Measurements from ENCODE around the gene ATP5F1C.
"Not testable (repeated sequence)": the region's sequence is repeated elsewhere in the genome, so short reads cannot be mapped to it uniquely, and the experiment has no call there.

The ATP5F1C gene

DNA sequence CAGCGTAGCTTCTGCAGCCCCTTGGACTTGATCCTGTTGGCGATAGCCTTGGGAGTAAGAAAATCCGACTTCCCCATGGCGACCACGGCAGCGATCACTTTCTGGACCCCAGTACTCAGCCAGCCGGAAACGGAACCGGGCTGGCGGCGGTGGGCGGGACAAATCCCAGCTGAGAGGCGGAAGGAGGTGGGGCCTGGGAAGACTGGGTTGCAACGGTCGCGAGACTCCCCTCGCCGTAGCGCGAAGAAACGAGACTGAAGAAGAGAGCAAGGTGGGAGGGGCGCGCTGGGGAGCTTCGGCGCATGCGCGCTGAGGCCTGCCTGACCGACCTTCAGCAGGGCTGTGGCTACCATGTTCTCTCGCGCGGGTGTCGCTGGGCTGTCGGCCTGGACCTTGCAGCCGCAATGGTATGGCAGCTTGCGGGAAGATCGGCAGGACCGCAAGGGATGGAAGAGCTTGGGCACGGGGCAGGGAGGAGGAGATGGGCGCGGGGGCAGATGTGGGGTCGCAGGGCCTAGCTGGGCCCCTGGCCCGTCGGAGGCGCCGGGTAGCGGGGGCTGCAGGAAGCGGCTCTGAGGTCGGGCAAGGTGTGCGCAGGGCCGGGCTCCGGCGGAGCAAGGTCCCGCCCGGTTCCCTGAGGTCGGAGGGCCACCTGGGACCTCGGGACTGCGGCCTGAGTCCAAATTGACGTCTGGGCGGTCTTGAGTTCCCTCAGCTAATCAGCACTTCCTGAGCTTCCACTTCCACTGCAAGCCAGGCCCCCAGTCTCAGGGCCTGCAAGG lies at the start of gene ATP5F1C, which contains the start of gene KIN:
TSS of gene ATP5F1C (plus strand) at position 321 of the 782 bp plus-strand sequence. CDS start at position 352, 31 bp downstream.
TSS of gene KIN (minus strand) at position 137 of the 782 bp plus-strand sequence. CDS start at position 77, 60 bp downstream.
- DNase-seq, result peak; percentile 98

DNA sequence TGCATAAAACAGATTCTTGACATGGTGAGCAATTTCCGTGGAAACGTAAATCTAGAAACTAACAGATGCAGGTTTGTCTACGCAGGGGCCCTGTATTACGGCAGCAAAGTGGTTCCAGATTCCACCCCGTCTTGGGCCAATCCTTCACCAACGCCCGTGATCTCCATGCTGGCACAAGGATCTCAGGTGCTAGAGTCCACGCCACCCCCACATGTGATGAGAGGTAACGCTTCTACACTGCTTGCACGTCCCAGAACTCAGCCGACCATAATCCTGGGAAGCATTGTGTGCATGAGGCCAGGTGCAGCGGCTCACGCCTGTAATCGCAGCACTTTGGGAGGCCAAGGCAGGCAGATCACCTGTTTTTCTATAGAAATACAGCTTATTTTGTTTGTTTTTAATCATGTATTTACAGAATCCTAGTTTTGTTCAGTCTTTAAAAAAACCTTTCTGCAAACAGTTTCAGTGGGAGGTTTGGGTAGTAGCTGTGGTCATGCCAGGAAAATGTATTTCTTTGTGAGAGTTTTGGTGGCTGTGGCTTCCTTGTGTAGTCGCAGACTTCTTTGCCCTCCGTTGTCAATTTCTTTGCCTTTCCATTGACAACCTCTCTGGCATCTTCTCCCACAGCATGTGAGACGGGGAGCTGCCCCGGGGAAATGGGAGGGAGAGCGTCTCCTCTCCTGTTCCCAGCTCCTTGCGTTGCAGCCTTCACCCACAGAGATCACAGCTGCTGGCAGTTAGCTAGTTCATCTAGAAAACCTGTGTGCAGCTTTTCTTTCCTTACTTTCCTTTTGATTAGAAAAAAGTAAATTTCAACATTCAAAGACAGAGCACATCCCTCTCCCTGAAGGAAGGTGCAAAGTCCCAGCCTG lies 49.2 kb upstream of the ATP5F1C start:
- DNase-seq, result no peak

DNA sequence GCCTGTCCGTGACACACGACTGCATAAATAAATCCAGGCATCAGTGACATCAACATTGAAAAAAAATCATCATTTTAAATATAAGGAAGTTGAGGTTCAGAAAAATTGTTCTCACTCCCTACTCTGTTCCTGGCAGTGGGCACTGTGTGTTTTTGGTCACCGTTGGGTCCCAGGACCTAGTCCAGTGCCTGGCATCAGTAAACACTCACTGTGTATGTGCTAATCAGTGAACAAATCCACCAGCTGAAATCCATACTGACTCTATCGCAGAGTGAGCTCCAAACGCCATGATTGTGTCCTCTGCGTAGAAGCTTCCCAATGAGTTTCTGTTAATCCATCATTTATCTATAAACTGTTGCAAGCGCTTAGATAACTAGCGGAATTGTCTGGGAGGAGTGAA lies 43.7 kb upstream of the ATP5F1C start:
- DNase-seq, result no peak

DNA sequence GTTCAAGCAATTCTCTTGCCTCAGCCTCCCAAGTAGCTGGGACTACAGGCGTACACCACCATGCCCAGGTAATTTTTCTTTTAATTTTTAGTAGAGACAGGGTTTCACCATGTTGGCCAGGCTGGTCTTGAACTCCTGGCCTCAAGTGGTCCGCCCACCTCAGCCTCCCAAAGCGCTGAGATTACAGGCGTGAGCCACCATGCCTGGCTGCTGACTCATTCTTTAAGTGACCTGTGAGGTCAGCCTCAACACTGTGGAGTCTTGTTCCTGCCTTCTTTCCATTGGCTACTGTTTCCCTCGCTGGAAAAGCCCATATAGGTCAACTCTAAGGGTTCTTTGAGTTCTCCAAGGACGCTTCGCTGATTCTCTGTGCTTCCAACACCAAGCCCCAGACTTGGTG lies 39.3 kb upstream of the ATP5F1C start:
- DNase-seq, result not testable (repeated sequence)

DNA sequence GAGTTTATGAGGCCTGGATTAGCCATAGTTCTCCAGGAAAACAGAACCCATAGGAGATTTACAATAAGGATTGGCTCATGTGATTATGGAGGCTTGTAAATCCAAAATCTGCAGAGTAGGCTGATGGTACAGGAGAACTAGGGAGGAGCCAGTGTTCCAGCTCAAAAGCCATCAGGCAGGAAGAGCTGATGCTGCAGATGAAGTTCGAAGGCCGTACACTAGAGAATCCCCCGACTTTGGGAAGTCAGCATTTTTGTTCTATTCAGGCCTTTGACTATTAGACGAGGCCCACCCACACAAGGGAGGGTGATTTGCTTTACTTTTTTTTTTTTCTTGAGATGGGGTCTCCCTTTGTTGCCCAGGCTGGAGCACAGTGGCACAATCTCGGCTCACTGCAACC lies 37.8 kb upstream of the ATP5F1C start:
- no peak for DNase-seq

DNA sequence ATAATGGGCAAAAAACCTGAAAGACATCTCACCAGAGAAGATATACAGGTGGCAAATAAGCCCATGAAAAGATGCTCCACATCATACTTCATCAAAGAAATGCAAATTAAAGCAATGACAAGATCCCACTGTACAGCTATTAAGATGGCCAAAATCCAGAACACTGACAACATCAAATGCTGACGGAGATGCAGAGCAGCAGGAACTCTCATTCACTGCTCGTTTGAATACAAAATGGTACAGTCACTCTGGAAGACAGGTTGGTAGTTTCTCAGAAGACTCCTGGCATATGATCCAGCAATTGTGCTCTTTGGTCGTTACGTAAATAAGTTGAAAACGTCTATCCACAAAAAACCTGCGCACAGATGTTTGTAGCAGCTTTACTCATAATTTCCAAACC lies 35.7 kb upstream of the ATP5F1C start:
- no peak for DNase-seq

DNA sequence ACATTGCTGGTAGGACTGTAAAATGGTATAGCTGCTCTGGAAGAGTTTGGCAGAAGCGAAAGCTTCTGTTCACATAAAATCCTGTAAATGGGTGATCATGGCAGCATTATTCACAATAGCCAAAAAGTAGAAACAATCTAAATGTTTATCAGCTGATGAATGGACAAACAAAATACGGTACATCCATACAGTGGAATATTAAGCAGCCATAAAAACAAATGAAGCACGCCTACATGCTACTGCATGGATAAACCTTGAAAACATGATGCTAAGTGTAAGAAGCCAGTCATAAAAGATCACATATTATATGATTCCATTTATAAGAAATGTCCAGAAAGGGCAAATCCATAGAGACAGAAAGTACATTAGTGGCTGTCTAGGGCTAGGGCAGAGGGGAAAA lies 32.9 kb upstream of the ATP5F1C start:
- no peak for DNase-seq

DNA sequence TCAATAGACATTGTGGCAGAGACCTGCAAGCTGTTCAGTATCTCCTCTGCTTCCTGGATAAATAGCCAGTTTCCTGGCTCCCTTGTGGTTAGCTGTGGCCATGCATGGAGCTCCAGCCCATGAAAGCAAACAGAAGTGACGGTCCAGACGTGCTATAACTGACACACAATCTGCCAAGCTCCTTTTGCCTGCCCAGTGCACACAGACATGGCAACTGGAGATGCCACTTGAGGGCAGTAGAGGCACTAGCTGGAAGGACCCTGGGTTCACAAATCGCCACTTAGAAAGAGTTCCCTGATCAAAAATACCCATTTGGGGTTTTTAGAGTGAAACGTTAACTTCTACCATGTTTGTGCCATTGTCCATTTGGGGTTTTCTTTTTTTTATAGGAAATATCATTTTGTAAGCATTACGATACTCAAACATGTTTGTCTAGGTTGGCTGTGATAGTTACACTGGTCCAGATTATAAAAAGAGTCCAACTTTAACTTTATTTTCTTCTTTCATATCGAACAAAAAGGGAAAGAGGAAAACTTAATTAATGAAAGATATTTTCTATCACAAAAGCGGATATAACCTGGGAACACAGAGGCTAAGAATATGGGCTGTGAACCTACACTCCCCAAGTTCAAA lies 31.5 kb upstream of the ATP5F1C start:
- peak; percentile 32 for DNase-seq

DNA sequence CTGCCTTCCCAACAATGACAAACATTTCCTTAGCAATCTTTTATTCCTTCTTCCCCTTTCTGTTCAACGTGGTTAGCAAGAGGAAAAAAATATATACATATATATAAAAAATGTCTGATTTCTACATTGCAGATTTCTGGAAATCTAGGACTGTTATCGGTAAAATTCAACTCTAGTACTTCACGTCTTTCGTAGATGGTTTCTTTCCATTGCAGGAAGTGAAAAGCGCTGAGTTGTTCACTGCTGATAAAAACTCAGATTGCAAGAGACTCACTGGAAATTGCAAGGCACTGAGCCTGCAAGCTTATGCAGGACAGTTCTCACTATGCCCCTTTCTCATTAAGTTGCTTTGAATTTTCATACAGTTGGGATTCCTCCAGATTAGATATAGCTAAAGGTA lies 24.0 kb upstream of the ATP5F1C start:
- no peak for DNase-seq

DNA sequence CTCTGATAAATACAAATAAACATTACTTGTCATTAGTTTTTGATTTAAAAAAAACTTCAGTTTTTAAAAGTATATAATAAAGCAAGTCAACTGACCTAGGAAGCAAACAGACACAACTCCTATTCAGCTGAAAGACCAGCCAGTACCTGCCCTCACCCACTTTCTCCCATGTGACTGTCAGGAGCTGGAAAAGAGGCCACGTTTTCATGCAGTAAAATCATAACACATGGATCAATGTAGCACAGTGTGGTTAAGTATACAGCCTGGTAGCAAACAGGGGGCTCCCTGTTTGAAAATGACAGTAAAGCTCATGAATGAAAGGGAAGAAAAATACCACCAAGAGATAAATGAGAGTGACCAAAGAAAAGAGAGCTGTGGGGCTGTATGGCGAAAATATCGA lies 21.7 kb upstream of the ATP5F1C start:
- no peak for DNase-seq

DNA sequence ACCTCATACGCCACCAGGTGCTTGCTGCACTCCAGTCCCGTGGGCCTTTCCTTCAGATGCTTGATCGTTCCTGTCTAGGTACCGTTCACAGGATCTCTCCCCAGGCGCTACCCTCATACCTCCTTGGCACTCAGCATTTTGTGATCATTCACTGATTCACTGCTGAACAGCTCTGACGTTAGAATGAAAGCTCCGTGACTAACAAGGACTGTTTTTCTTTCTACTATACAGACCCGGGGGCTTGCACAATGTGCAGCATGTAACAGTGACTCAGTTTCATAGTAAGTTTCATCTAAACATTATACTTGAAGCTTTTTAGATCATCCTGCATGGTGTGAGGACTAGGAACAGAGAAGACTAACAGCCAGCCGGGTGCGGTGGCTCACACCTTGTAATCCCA lies 20.8 kb upstream of the ATP5F1C start:
- no peak for DNase-seq

DNA sequence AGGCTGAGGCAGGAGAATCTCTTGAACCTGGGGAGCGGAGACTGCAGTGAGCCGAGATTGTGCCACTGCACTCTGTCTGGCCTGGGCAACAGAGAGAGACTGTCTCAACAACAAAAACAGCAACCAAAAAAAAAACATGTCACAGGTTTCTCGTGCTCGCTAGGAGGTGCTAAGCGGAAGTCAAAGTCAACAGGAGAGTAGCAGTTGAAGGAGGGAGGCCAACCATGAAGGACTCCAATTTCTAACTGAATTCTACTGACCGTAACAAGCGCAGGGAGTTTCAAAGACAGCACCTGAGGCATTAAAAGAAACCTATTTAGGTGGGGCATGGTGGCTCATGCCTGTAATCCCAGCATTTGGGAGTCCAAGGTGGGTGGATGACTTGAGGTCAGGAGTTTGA lies 19.6 kb upstream of the ATP5F1C start:
- DNase-seq, result no peak

DNA sequence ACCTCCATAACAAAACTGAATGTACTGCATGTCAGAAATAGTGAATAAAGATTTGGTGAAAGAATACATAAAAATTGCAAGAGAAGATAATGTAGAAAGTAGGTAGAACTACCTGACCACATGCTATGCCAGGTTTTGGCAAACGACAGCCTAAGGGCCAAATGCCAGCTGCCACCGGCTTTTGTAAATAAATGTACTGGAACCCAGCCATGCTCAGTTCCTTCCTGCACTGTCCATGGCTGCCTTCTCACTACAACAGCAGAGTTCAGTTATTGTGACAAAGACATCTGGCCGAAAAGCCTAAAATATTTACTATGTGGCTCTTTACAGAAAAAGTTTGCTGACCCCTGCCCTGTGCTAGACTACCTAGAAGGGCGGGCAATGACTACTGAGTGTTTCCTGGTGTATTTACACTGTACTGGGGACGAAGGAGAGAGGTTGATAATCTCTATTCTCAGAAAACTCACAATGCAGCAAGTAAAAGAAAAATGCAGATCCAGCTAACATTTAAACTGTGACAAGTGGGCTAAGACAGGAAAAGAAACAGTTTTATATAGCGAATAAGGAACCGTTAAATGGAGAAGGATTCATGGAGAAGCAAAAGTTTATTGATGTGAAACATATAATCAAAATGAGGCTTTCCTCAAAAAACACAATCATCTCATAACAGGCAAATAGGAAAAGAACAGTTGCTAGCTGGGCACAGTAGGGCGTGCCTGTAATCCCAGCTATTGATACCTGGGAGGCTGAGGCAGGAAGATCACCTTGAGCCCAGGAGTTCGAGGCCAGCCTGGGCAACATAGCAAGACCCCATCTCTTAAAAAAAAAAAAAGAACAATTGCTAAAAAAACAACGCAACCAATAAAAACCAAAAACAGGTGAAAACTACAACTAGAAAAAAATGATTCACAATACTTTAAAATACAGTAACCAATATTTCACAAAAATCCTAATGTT lies 13.9 kb upstream of the ATP5F1C start:
- DNase-seq, result no peak

DNA sequence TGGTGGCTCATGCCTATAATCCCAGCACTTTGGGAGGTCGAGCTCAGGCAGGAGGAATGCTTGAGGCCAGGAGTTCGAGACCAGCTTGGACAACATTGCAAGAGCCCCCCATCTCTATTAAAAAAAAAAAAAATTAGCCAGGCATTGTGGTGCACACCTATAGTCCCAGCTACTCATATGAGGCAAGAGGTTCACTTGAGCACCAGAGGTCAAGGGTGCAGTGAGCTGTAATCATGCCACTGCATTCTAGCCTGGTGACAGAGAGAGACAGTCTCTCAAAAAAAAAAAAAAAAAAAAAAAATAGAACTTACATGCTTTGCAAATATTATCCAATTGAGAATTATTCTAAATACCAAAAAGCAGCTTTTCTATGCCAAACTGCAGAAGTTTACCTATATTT lies 11.2 kb upstream of the ATP5F1C start:
- no peak for DNase-seq

DNA sequence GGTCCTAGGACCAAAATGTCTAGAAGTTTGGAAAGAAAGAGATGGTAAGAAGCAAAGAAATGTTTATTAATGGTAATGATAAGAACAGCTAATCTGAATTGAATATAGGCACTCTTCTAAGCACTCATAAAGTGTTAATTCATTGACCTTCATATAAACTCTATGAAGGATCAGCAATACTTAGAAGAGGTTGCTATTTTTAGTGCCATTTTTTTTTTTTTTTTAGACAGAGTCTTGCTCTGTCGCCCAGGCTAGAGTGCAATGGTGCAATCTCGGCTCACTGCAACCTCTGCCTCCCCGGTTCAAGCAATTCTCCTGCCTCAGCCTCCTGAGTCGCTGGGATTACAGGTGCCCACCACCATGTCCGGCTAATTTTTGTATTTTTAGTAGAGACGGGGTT lies 5.8 kb upstream of the ATP5F1C start:
- not testable (repeated sequence) for DNase-seq

DNA sequence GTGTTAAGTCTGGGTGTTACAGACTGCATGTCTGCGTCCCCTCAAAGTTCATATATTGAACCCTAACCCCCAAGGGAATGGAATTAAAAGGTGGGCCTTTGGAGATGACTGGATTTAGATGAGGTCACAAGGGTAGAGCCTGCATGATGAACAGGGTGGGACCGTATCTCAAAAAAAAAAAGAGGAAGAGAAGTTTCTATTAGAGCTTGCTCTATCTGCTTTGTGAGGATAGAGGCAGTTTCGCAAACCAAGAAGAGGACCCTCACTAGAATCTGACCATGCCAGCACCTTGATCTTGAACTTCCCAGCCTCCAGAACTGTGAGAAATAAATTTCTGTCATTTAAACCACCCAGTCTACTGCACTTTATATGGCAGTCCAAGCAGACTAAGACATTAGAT lies 1.5 kb upstream of the ATP5F1C start:
- DNase-seq, result no peak

DNA sequence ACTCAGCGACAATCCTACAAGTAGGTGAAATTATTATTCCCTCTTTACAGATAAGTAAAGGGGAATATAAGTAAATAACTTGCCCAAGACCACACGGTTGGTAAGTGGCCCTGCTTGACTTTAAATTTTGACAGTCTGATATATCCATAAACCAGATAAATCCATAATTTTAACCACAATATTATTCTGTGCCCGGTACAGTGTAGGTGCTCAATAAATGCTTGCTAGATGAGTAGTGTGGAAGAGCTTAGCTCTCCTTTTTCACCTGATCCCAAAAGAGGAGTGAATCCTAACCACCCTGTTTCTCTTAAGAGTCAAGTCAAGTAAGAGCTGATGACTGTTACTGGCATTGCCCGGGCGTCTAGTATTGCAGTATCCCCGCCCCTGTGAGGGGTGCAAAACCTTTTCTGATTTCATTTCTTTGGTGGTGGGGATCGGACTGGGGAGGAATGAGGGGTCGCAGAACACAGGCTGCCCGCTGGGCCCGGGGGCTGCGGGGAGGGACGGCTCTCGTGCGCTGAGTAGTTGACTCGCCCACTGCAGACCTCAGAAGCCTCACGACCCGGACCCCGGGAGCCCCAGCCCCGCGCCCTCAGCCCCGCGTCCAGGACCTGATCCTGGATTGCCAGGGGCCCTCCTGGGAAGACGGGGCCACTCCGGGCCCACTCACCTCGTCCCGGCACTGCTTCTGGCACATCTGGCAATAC lies 674 bp upstream of the ATP5F1C start:
- DNase-seq, result peak; percentile 7

DNA sequence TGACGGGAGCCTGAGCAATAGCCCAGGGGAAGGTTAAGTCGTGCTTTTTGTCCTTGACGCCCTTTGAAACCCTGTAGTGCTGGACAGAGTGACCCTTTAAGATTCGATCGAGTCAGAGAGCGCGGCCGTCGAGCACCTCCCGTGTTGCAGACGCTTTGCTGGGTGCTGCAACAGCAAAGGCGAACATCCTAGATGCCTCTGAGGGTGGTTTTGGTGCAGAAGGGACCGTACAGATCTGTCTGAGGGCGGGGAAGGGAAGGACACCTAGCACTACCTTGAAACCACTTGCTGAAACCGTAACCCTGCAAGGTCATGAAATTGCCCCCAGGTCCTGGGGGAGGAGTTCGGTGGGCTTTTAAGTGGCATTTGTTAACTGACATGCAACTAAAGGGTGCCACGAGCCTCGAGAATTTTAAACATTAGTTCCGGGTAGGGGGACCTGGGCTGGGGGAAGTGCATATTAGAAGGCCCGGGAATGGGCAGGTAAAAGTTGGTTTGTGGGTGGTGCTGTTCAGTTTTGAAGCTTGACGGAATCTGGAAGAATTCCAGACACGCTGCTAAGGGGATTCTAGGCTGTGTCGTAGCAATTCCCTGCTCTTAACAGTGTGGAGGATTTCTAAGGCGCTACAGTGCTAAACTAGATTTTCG lies 786 bp downstream of the ATP5F1C start:
- no peak for DNase-seq

DNA sequence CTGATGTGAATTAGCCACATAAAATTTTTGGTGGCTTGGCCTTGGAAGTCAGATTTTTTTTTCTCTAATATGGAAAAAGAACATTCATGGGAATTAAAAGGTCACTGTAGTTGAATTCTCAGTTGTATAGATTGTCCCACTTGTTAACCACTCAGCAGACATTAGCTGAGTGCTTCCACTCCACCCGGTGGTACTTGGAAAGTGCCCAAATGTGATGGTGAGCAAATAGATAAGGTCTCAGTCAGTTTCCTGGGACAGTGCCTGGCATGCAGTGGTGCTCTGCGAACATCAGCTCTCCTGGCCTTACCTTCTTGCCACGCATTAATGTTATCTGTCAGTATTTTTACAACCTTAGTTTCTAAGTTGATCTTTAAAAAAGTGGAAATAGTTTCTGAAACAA lies 1.4 kb downstream of the ATP5F1C start:
- peak; percentile 14 for DNase-seq

DNA sequence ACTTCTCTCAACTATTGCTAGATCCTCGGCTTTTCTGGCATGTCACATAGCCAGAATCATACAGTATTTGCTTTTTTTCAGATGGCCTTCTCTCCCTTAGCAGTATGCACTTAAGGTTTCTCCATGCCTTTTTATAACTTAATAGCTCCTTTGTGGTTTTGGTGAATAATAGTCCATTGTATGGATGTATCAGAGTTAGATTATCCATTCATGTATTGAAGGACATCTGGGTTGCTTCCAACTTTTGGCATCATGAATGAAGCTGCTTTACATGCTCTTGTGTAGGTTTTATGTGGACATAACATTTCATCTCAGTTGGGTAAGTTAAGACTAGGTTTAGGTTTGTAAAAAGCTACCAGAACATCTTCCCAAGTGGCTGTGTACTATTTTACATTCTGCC lies 4.6 kb downstream of the ATP5F1C start:
- DNase-seq, result no peak

Data from activated CD4-positive, alpha-beta T cell treated with anti-CD3 and anti-CD28 coated beads, Interleukin-2, Interleukin-6, amounts not matched to agents 100 ng/mL and 50 ng/mL, durations not matched to agents 16 hours and 8 hours (primary cell).